GM12801 (cell line): ENCODE measurements around the gene ROGDI.

Source experiments
- CTCF ChIP-seq: IDR thresholded peaks from one replicate; pipeline ENCODE4 v1.5.1; 2011; ENCODE audit warnings: control low read depth; ENCODE audit not compliant: insufficient read length; ENCODE audit errors: extremely low read depth

The ROGDI gene

GRCh38 chr16:4747906-4748681 is 54.3 kb downstream of the ROGDI start:
- TF ChIP-seq CTCF = no peak

DNA sequence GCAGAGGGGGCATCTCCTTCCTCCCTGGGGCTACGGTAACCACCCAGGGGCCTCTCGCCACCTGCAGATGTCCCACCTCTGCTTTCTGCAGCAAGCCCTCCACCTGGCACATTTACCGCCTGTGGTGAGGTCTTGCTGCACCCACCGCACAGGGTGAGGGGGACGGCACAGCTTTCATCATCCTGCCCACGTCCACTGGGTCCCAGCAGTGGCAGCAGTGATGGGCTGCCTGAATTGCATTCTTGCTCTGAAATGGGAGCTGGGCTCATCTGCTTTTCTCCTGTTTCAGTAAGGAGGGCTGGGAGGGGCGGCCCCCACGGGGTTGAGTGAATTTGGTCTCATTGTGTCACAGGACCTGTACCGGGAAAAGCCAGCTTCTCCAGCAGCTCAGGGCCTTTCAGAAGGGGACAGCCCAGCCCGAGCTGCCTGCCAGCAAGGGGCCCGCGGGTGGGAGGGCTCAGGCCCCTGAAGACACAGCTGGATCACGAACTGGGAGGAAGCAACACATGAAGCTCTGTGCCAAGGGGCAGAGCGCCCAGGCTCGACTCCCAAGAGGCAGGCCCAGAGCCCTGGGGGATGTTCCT is 55.4 kb downstream of the ROGDI start:
- TF ChIP-seq CTCF = no peak
